ENCODE data around the gene UGDH.

Gene UGDH

DNA sequence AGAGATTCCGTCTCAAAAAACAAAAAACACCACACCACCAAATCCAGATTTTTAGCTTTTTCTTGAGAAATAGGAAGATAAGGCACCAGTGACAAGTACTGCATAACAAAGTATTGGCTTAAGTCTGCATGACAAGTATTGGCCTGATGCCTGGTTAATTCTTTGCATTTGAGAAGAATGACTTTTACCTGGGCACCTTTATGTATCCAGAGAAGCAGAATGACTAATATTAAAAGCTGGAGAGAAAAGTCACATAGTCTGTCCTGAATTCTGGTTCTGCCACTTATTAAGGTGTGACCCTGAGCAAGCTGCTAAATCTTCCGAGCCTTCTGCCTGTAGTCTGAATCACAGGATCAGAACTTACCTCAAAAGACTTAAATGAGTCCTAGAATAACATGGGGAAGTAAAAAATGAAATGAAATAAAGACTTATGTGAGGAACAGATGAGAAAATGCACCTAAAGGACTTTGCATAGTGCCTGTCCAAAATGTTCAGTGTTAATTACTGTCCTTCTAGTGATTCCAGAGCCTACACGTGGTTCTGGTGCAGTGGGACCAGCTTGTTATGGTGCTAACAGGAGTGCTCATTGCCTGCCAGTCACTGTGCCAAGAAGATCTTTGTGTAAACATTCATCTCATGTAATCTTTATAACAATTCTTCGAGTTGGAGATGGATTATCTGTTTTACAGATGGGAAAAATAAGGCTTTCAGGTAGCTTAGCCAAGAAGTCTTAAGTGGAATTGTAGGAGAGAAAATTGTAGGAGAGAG is 31.6 kb downstream of the UGDH start:
- DNase-seq (ENCODE audit: extremely low read depth, low read depth): no peak
- no peak overlapping the region for H3K4me3 ChIP-seq (replicated peaks; ENCODE audit: low read depth, low read length)
- TF ChIP-seq CTCF (IDR thresholded peaks at IDR 0.05; ENCODE audit: low read depth, low read length, missing control alignments): no peak

GRCh38 chr4:39494354-39494753 is 32.9 kb downstream of the UGDH start:
- H3K4me3 ChIP-seq (replicated peaks; ENCODE audit: low read depth, low read length): no peak overlapping the region
- no peak for DNase-seq (ENCODE audit: extremely low read depth, low read depth)
- TF ChIP-seq CTCF (IDR thresholded peaks at IDR 0.05; ENCODE audit: low read depth, low read length, missing control alignments): no peak

GRCh38 chr4:39490322-39490721 is 36.9 kb downstream of the UGDH start:
- TF ChIP-seq CTCF (IDR thresholded peaks at IDR 0.05; ENCODE audit: low read depth, low read length, missing control alignments): no peak
- no peak for DNase-seq (ENCODE audit: extremely low read depth, low read depth)
- H3K4me3 ChIP-seq (replicated peaks; ENCODE audit: low read depth, low read length): no peak overlapping the region

DNA sequence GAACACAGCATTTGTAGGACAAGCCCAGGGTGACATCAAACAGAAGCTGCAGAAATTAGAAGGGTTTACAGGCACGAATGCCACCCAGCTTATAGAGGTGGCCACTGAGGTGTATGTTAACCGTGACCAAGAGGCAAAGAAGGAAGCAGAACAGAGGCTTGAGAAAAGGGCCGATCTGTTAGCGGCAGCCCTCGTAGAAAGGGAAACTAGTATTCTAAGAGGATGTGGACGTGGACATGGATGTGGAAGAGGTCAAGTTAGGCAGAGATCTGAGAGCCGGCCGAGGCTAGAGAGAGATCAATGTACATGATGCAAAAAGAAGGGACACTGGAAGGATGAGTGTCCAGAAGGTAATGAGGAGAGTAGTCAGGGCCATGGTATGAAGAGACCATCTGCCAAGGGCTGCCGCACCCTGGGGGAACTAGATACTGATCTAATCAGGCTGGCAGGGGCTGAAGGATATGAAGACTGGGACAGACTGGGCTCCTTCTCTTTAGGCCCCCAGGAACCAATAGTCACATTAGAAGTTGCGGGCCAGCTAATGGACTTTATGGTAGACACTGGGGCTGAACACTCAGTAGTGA is 40.9 kb downstream of the UGDH start:
- DNase-seq (ENCODE audit: extremely low read depth, low read depth): no peak
- TF ChIP-seq CTCF (IDR thresholded peaks at IDR 0.05; ENCODE audit: low read depth, low read length, missing control alignments): no peak
- H3K4me3 ChIP-seq (replicated peaks; ENCODE audit: low read depth, low read length): no peak overlapping the region

DNA sequence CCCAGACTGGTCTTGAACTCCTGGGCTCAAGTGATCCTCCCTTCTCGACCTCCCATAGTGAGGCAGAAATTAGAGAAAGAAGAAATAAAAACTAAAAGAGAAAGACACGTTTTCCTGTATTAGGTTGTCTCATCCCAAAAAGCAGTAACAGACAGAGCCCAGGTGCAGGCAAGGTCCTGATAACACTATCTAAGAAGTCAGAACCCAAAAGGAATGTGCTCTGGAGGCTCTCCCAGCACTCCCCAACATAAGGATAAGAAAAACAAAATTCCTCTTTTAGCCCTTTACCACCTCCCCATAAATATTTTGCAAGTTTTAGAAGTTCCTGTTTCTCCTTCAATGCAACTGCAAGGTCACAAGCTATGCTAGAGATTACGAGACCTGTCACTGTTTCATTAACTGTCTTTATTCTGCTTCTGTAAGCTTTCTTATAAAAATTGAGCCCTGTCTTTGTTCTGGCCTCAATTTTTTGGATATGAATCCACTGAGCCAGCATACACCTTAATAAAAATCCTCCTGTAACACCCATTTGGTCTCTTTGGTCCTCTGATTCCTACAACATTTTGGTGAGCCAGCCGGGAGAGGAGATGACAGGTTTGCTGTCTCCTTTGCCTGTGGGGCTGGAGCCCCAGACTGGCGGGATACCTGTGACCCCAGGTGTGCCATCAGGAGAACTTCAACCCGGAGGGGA is 42.5 kb downstream of the UGDH start:
- no peak overlapping the region for H3K4me3 ChIP-seq (replicated peaks; ENCODE audit: low read depth, low read length)
- TF ChIP-seq CTCF (IDR thresholded peaks at IDR 0.05; ENCODE audit: low read depth, low read length, missing control alignments): no peak
- DNase-seq (ENCODE audit: extremely low read depth, low read depth): no peak

GRCh38 chr4:39480902-39481695 is 46.1 kb downstream of the UGDH start:
- no peak overlapping the region for H3K4me3 ChIP-seq (replicated peaks; ENCODE audit: low read depth, low read length)
- no peak for TF ChIP-seq CTCF (IDR thresholded peaks at IDR 0.05; ENCODE audit: low read depth, low read length, missing control alignments)
- DNase-seq (ENCODE audit: extremely low read depth, low read depth): no peak
